Heart left ventricle (tissue), 13 donors: ENCODE data around the gene MYO7B.

ENCODE experiments used
- CTCF ChIP-seq, 12 donors: fragments of 200-600 bp; sonication (generic) in 4 of 12; IDR thresholded peaks; one replicate each; pipeline versions ENCODE4 v1.5.0 to v1.8.0; 2018 to 2022; ENCODE audit warnings: antibody characterized with exemption in 12 of 12, mild to moderate bottlenecking in 5 of 12
- POLR2A ChIP-seq, 2 donors: fragments of 450-650 bp; IDR thresholded peaks; one replicate each; pipeline ENCODE4 v1.6.1; 2017; ENCODE audit warnings: antibody characterized with exemption in 2 of 2, mild to moderate bottlenecking in 2 of 2, moderate library complexity in 2 of 2
- donor health status: ischemic (EF 13 %, LVEDD 7.1; RV severe dilation, severe dysfunction).
- donor health status: DM: no; HTN: yes; CAD: no.
- donor health status: DM: no; HTN: no; CAD: no.
- donor health status: ischemic (EF 25% LVEDD 6.9; RV normal size, moderate dysfunction).
- donor health status: ischemic (EF 25% LVEDD 5.7; RV mildly dilated, moderate dysfunction).
- donor health status: ischemic (EF 35%, LVEDD 5.7; RV mildly dilated, moderate dysfunction).
- donor health status: nonischemic (EF 11% LVEDD 7.7; RV severe dilation, severe dysfunction).
- donor health status: DM: yes; HTN: yes; CAD: no.
- donor health status: PGD.
- donor health status: ischemic (EF 29% LVEDD 5.4; RV normal size, mild dysfunction).
- donor health status: nonischemic (EF 23%, LVEDD 6.1; RV moderate dilation, normal function).

DNA sequence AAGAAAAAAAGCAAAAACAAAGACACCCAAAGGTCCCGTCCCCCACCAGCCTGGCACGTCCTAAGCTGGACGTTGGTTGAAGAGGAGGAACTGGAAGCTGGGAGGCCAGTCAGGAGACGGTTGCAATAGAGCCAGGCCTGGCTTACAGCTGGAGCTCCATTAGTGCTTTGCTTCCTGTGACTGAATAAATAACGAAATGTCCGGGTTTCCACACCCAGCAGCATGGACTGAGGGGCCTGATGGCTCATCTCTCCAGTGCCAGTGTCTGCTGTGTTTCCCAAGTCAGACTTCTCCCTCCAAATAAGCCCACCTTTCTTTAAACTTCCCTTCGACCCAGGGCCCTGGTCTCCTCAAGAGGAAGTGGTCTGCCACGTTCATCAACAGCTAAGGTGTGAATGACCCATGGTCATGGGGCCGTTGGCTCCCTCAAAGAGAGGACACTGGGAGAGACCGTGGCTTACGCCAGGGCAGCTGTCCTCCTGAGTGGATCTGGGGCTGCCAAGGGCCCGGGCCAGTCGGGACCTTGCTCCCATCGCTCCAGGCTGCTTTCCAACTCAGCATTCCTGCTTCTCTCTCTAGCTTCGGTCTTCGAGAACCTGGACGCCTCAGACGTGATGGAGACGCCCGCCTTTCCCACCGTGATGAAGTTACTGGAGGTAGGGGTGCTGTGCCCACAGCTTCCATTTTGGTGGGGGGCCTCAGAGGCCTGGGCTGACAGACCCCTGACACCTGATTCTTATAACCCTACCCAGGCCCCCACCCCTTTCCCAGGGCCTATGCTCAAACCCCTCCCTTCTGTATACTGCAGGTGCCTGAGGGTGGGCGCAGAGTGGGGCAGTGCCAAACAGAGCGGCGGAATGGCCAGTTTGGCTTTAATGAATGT, 44.9 kb downstream of the MYO7B start:
- TF ChIP-seq CTCF (IDR thresholded peaks at IDR 0.05) (no peak), POLR2A (IDR thresholded peaks at IDR 0.05) (no peak)
